Measurements from ENCODE around the gene LPCAT2.

LPCAT2 gene

DNA sequence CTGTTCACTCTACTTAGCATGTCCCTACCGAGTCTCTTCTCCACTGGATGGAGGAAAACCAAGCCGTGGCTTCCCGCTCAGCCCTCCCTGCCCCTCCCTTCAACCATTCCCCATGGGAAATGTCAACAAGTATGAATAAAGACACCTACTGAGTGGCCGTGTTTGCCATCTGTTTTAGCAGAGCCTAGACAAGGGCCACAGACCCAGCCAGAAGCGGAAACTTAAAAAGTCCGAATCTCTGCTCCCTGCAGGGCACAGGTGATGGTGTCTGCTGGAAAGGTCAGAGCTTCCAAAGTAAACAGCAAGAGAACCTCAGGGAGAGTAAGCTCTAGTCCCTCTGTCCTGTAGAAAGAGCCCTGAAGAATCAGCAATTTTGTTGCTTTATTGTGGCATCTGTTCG, 2.8 kb upstream of the LPCAT2 start:
- no peak for DNase-seq (ENCODE audit: extremely low spot score)

DNA sequence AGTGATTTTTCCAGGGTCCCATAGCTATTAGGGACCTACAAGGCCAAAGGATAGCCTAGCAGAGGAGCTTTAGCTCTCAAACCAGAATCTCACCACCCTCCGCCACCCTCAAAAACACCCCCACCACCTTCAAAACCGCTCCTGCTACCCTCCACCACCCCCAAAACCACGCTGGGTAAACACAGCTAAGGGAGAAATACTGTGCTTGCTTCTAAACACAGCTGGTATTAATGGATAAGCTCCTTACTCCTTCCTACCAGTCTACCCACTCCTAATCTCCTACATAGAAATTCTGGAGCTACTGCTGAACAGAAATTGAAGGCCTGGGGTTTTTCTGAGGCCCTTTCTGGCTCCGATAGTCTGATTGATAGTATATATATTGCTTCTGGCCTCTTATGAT, 2.2 kb upstream of the LPCAT2 start:
- ChIA-PET POLR2A (no interaction called here), CTCF (no interaction called here)
- DNase-seq (ENCODE audit: extremely low spot score): no peak
- TF ChIP-seq HDGF (IDR thresholded peaks at IDR 0.05; ENCODE audit: borderline replicate concordance): no peak
- TF ChIP-seq ARNT (IDR thresholded peaks at IDR 0.05): no peak
- no peak for TF ChIP-seq FOXA1 (IDR thresholded peaks at IDR 0.05)
- TF ChIP-seq TARDBP (IDR thresholded peaks at IDR 0.05): no peak
- TF ChIP-seq BHLHE40 (IDR thresholded peaks at IDR 0.05; ENCODE audit: borderline replicate concordance): no peak
- no peak for TF ChIP-seq ELF4 (IDR thresholded peaks at IDR 0.05)
- TF ChIP-seq SP1 (IDR thresholded peaks at IDR 0.05): no peak
- TF ChIP-seq FOXK2 (IDR thresholded peaks at IDR 0.05): no peak
- no peak for TF ChIP-seq SUZ12 (IDR thresholded peaks at IDR 0.05)
- no peak for TF ChIP-seq FOXM1 (IDR thresholded peaks at IDR 0.05; ENCODE audit: borderline replicate concordance)
- TF ChIP-seq L3MBTL2 (conservative IDR thresholded peaks at IDR 0.05): no peak
- no peak for TF ChIP-seq CTBP1 (IDR thresholded peaks at IDR 0.05; ENCODE audit: borderline replicate concordance)
- TF ChIP-seq ZNF384 (IDR thresholded peaks at IDR 0.05): no peak

More for the DNA sequence above, 2.8 kb upstream of the LPCAT2 start:
- ChIA-PET POLR2A (no interaction called here), CTCF (no interaction called here)
- TF ChIP-seq L3MBTL2 (conservative IDR thresholded peaks at IDR 0.05) (no peak), NFRKB (IDR thresholded peaks at IDR 0.05) (no peak), HDGF (IDR thresholded peaks at IDR 0.05; ENCODE audit: borderline replicate concordance) (no peak), SUZ12 (IDR thresholded peaks at IDR 0.05) (no peak), FOXM1 (IDR thresholded peaks at IDR 0.05; ENCODE audit: borderline replicate concordance) (no peak), TARDBP (IDR thresholded peaks at IDR 0.05) (no peak), LEF1 (IDR thresholded peaks at IDR 0.05; ENCODE audit: borderline replicate concordance) (no peak), FOXK2 (IDR thresholded peaks at IDR 0.05) (no peak), FOXA1 (IDR thresholded peaks at IDR 0.05) (no peak)
- TF ChIP-seq, protein P1, sequence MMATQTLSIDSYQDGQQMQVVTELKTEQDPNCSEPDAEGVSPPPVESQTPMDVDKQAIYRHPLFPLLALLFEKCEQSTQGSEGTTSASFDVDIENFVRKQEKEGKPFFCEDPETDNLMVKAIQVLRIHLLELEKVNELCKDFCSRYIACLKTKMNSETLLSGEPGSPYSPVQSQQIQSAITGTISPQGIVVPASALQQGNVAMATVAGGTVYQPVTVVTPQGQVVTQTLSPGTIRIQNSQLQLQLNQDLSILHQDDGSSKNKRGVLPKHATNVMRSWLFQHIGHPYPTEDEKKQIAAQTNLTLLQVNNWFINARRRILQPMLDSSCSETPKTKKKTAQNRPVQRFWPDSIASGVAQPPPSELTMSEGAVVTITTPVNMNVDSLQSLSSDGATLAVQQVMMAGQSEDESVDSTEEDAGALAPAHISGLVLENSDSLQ (IDR thresholded peaks at IDR 0.05): no peak

DNA sequence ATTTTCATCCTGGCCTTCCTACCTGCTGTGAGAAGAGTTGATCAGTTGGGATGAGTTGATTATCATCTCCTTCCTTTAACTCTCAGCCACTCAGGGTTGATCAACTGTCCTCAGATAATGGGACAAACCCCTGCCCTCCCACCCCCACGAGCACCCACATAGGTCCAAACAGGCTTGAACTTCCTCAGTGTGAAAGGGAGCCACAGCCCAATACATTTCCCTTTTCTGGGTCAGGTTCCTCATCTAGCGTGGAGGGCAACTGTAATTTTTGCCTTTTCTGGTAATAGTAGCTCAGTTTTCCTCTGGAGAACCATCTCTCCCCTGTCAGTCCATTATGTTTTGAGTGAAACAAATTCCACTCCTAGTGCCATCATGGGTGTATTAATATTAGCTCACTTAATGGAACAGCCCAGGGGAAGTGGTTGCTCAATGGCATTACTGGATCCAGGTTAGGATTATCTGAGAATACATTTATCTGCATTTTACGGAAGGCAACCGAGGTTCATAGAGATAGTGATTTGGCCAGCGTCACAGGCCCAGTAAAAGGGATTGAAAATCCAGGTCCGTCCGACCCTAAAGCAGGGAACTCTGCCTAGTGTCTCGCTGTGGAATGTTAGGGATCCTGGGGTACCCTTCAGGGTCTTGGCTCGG, 476 bp upstream of the LPCAT2 start:
- POLR2A ChIA-PET: no interaction called here
- no peak for DNase-seq (ENCODE audit: extremely low spot score)
- CTCF ChIA-PET: no interaction called here
- TF ChIP-seq ZNF384 (IDR thresholded peaks at IDR 0.05): no peak
- no peak for TF ChIP-seq HDGF (IDR thresholded peaks at IDR 0.05; ENCODE audit: borderline replicate concordance)

DNA sequence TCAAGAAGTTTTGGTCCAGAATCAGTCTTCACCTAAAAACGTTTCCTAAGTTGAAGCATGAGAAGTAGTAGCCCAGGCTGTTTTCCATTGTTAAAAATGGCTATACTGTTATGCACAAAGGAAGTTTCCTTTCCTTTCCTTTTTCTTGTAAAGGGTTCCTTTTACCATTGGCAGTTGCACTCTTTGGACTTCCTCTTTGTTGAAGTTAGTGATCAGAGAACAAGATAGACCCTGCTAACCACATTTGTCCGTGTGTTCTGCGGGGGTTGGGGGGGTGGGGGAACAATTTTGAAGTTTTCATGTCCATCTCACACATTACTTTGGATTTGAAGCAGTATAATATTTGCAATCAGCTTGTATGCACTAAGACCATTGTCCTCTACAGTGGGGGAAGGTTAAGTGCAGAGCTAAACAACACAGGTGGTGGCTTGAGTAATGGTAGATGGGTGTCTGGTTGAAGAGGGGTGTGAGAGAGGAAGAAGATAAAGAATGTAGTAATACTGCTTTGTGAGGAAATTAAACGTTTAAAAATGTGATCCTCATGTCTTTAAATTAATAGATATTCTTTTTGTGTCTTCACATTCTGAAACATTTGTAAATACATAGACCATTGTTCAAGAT, 1.4 kb downstream of the LPCAT2 start:
- TF ChIP-seq ARNT (IDR thresholded peaks at IDR 0.05): no peak
- TF ChIP-seq CTBP1 (IDR thresholded peaks at IDR 0.05; ENCODE audit: borderline replicate concordance): no peak
- TF ChIP-seq LEF1 (IDR thresholded peaks at IDR 0.05; ENCODE audit: borderline replicate concordance): no peak
- TF ChIP-seq, protein P1 (IDR thresholded peaks at IDR 0.05): no peak
- no peak for TF ChIP-seq HDGF (IDR thresholded peaks at IDR 0.05; ENCODE audit: borderline replicate concordance)
- no peak for TF ChIP-seq TARDBP (IDR thresholded peaks at IDR 0.05)
- TF ChIP-seq NFRKB (IDR thresholded peaks at IDR 0.05): no peak
- no peak for TF ChIP-seq SP1 (IDR thresholded peaks at IDR 0.05)
- TF ChIP-seq ELF4 (IDR thresholded peaks at IDR 0.05): no peak
- TF ChIP-seq FOXK2 (IDR thresholded peaks at IDR 0.05): no peak
- TF ChIP-seq SUZ12 (IDR thresholded peaks at IDR 0.05): no peak
- no peak for TF ChIP-seq BHLHE40 (IDR thresholded peaks at IDR 0.05; ENCODE audit: borderline replicate concordance)
- TF ChIP-seq ZNF384 (IDR thresholded peaks at IDR 0.05): no peak
- ChIA-PET POLR2A (no interaction called here), CTCF (no interaction called here)
- DNase-seq (ENCODE audit: extremely low spot score): no peak

DNA sequence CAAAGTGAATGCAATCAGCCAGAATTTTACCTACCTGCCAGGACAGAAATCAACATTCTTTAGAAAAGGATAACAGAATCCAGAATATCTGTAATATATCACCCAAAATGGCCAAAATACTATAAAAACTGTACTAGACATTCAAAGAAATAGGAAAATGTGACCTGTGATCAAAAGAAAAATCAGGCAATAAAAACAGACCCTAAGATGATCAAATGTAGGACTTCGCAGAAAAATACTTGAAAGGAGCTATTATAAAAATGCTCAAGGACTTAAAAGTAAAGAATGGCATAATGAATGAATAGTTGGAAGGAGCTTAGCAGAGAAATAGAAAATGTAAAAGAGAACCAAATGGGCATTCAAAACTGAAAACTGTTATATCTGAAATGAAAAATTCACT, 4.1 kb downstream of the LPCAT2 start:
- ChIA-PET POLR2A (no interaction called here), CTCF (interaction anchor here (0.6 kb wide), 1 partner anchor 76 kb away, joined by 3 read pairs; no protein-coding TSS in a partner anchor)
- no peak for DNase-seq (ENCODE audit: extremely low spot score)
- TF ChIP-seq TARDBP (IDR thresholded peaks at IDR 0.05) (no peak), HDGF (IDR thresholded peaks at IDR 0.05; ENCODE audit: borderline replicate concordance) (no peak), CTBP1 (IDR thresholded peaks at IDR 0.05; ENCODE audit: borderline replicate concordance) (no peak), ELF4 (IDR thresholded peaks at IDR 0.05) (no peak), SP1 (IDR thresholded peaks at IDR 0.05) (no peak), LEF1 (IDR thresholded peaks at IDR 0.05; ENCODE audit: borderline replicate concordance) (no peak), FOXA1 (IDR thresholded peaks at IDR 0.05) (no peak), FOXM1 (IDR thresholded peaks at IDR 0.05; ENCODE audit: borderline replicate concordance) (no peak), L3MBTL2 (conservative IDR thresholded peaks at IDR 0.05) (no peak)

DNA sequence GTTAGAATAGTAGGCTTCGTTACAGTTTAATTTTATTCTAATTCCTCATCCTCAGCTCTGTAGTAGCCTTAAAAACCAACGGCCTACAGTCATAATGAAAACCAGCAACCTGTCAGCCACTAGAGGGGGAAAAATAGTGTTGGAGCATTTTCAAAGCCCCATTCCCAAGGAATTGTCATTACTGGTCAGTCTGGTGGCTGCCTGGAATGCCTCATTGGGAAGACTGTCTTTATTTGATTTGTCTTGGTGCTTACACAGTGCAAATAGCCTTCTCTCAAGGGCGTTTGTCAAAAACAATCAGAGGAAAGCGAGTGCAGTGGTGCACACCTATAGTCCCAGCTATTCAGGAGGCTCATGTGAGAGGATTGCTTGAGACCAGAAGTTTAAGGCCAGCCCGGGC, 4.7 kb downstream of the LPCAT2 start:
- ChIA-PET CTCF (interaction anchor here (1.9 kb wide), 1 partner anchor 13 kb away, joined by 4 read pairs; no protein-coding TSS in a partner anchor), POLR2A (no interaction called here)
- no peak for TF ChIP-seq BHLHE40 (IDR thresholded peaks at IDR 0.05; ENCODE audit: borderline replicate concordance)
- TF ChIP-seq HDGF (IDR thresholded peaks at IDR 0.05; ENCODE audit: borderline replicate concordance): no peak
- no peak for TF ChIP-seq ELF4 (IDR thresholded peaks at IDR 0.05)
- TF ChIP-seq CTBP1 (IDR thresholded peaks at IDR 0.05; ENCODE audit: borderline replicate concordance): no peak
- TF ChIP-seq, protein P1 (IDR thresholded peaks at IDR 0.05): no peak
- no peak for DNase-seq (ENCODE audit: extremely low spot score)
